Body of pancreas (tissue), 4 donors: ENCODE data around the gene CHCHD6. TPM values are rescaled to one million over a fixed set of nuclear protein-coding genes. Genes with fewer than 3 reads are reported as not detected.

Experiments
- ATAC-seq: fragments of 150-250 bp; one replicate; pipeline ENCODE4 v1.9.1; 2016
- DNase-seq, 4 donors: peaks; one replicate each; pipeline ENCODE4 v3.0.0-alpha.2; 2019
- H3K27ac ChIP-seq, 4 donors: fragments of 200-600 bp; sonication (generic); 1 replicate in 3 of 4; 2 replicates in 1 of 4; pipeline versions ENCODE4 v1.5.1 to v1.6.1; 2016 to 2019; ENCODE audit warnings: mild to moderate bottlenecking in 1 of 4, mixed read lengths in 1 of 4, moderate library complexity in 1 of 4
- H3K27me3 ChIP-seq, 2 donors: fragments of 200-600 bp; sonication (generic); one replicate each; pipeline ENCODE4 v1.6.0; 2016; ENCODE audit warnings: mild to moderate bottlenecking in 1 of 2
- H3K36me3 ChIP-seq, 2 donors: fragments of 200-600 bp; sonication (generic); replicated peaks in 1 of 2; 2 replicates each; pipeline ENCODE4 v1.5.1; 2016; ENCODE audit warnings: low read depth in 2 of 2; ENCODE audit not compliant: insufficient read depth in 1 of 2
- H3K4me1 ChIP-seq: fragments of 200-600 bp; sonication (generic); one replicate; pipeline ENCODE4 v1.6.0; 2016
- H3K4me3 ChIP-seq, 2 donors: fragments of 200-600 bp; sonication (generic); 1 replicate in 1 of 2; 2 replicates in 1 of 2; pipeline ENCODE4 v1.5.1; 2016 to 2019
- H3K9me3 ChIP-seq, 3 donors: fragments of 200-600 bp; sonication (generic); 1 replicate in 2 of 3; 2 replicates in 1 of 3; pipeline ENCODE4 v1.5.1; 2016
- POLR2A ChIP-seq, 3 donors: fragments of 450-650 bp; IDR thresholded peaks; one replicate each; pipeline ENCODE4 v1.6.1; 2016; ENCODE audit warnings: antibody characterized with exemption in 3 of 3, mild to moderate bottlenecking in 2 of 3
- WGBS, 2 donors: methylation state at CpG; one replicate each; pipeline ENCODE4 v1.1.5; 2017; 5-methylcytosine and 5-hydroxymethylcytosine counted together
- intact Hi-C: fragments of 100-400 bp; cut with DNase I; formaldehyde crosslinking; loops from one replicate; pipeline ENCODE4 v1.15.1; 2023
- total RNA-seq, 2 donors: library from RNA; depleted of rRNA; stranded (reverse); fragments of >200 nt; gene quantifications; one replicate each; pipeline ENCODE4 v1.1.0, GENCODE V29; 2016
- TF ChIP-seq, protein P1 (sequence below), 7 experiments: fragments of 450-650 bp in 4 of 7; fragments of 200-600 bp in 3 of 7; sonication (generic) in 3 of 7; IDR thresholded peaks; one replicate each; pipeline ENCODE4 v1.5.1; 2016 to 2019; ENCODE audit warnings: antibody characterized with exemption in 7 of 7

The CHCHD6 gene
- total RNA-seq, 2 donors from 2014 or later: 0.66 to 10.9 TPM

DNA sequence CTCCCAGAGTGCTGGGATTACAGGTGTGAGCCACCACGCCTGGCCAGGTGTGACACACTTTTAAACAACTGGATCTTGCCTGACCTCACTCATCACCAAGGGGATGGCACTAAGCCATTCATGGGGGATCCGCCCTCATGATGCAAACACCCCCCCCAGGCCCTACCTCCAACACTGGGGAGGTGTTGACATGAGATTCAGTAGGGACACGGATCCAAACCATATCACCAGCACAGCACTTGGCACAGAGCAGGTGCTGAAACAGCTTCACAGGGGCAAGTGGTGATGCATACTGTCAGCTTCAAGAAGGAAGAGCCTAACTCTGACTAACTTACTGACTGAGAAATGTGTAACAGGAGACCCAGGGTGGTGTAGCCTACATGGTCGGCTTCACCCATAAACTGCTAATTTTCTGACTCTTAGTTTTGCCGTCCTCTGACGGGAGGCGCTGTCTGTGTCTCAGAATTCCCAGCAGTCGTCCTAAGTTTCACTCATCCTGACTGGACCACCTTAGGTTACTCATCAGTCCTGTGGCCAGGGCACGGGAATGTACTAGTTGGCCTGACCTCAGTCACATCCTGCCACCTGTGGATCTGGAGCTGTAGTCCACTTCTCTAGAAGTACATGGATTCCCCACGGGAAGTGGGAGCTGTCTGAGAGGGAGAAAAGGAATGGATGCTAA, 197.0 kb downstream of the CHCHD6 start:
- TF ChIP-seq, protein P1, sequence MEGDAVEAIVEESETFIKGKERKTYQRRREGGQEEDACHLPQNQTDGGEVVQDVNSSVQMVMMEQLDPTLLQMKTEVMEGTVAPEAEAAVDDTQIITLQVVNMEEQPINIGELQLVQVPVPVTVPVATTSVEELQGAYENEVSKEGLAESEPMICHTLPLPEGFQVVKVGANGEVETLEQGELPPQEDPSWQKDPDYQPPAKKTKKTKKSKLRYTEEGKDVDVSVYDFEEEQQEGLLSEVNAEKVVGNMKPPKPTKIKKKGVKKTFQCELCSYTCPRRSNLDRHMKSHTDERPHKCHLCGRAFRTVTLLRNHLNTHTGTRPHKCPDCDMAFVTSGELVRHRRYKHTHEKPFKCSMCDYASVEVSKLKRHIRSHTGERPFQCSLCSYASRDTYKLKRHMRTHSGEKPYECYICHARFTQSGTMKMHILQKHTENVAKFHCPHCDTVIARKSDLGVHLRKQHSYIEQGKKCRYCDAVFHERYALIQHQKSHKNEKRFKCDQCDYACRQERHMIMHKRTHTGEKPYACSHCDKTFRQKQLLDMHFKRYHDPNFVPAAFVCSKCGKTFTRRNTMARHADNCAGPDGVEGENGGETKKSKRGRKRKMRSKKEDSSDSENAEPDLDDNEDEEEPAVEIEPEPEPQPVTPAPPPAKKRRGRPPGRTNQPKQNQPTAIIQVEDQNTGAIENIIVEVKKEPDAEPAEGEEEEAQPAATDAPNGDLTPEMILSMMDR (IDR thresholded peaks at IDR 0.05): no peak
- TF ChIP-seq POLR2A (IDR thresholded peaks at IDR 0.05): no peak
- WGBS, 2 donors: 90 to 92% methylated on average over 8 to 10 of the region's 10 CpGs
- Histone ChIP-seq H3K4me3 (no peak overlapping the region), H3K4me1 (peaks cover 16% of the 10 kb centered on the region), H3K27me3 (no peaks in the 10 kb centered on the region), H3K9me3 (no peaks in the 10 kb centered on the region), H3K27ac (no peak overlapping the region), H3K36me3 (no peaks in the 10 kb centered on the region)
- intact Hi-C loops: no loop called here
- no peak for DNase-seq
- ATAC-seq: no peak

DNA sequence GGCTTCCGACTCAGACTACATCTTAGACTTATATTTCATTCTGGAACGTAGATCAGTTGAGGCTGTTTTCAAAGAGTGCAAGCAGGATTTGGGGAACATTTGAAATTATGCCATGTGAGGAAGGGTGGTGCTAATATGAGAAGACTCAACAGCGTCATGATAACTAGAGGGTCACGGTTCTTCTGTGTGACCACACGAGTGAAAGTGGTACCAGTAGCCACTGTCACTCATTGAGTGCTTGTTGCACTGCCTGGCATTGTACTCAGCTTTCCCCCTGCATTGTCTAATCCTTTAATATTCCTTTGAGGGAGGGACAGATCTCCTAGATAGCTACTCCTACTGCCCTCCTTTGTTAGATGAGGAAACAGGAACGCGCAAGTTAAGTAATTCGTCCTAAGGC, 197.6 kb downstream of the CHCHD6 start:
- 95 to 96% methylated on average over 8 of the region's 8 CpGs for WGBS, 2 donors
- DNase-seq: no peak
- H3K4me1 ChIP-seq: peaks cover 10% of the 10 kb centered on the region
- no peaks in the 10 kb centered on the region for H3K36me3 ChIP-seq
- no peak overlapping the region for H3K27ac ChIP-seq
- no peaks in the 10 kb centered on the region for H3K27me3 ChIP-seq
- ATAC-seq: no peak
- no peak for TF ChIP-seq POLR2A (IDR thresholded peaks at IDR 0.05)
- TF ChIP-seq, protein P1 (IDR thresholded peaks at IDR 0.05): no peak
- no peak overlapping the region for H3K4me3 ChIP-seq
- intact Hi-C loops: no loop called here
- H3K9me3 ChIP-seq: no peaks in the 10 kb centered on the region

DNA sequence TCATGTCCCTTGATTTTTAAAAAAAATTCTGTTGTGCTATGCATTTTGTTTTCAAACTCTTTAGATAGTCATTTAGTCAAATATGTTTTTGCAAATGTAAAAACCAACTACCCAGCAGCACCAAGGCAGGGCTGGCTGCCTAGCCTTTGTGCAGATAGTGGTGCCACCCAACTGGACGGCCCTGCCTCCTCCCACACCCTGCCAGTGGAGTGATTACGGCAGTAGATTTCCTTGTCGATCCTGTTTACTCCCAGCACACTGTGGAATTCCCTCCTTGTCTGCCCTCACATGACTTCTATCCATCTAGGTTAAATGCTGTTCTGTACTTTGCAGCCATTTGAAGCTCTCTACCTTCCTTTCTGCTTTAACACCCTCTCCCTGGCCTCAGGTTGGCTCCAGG, 199.5 kb downstream of the CHCHD6 start:
- ATAC-seq (no peak), DNase-seq (no peak)
- intact Hi-C loops: no loop called here
- TF ChIP-seq, protein P1 (IDR thresholded peaks at IDR 0.05): no peak
- no peak for TF ChIP-seq POLR2A (IDR thresholded peaks at IDR 0.05)
- Histone ChIP-seq H3K9me3 (no peaks in the 10 kb centered on the region), H3K36me3 (no peaks in the 10 kb centered on the region), H3K4me1 (no peaks in the 10 kb centered on the region), H3K27ac (no peak overlapping the region), H3K4me3 (no peak overlapping the region), H3K27me3 (no peaks in the 10 kb centered on the region)
- 25 to 26% methylated on average over 3 of the region's 3 CpGs for WGBS, 2 donors

DNA sequence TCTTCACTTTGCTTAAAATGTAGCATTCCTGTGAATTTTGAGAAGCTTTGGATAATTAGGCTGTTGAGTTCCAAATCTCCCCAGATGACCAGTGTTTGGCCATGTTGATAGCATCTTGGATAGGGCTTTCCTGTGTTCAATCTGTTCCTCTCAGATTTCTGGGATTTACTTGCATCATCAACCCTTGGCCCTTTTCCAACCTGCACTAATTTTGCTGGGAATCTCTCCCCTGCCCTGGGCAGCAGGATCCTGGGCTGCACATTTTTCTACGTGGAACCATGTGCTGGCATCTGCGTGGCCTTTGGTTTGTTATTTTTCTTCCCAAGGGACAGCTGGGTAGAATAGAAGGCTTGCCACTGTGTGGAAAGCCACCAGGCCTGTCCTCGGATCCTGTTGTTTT, 203.5 kb downstream of the CHCHD6 start:
- Histone ChIP-seq H3K36me3 (no peaks in the 10 kb centered on the region), H3K27me3 (no peaks in the 10 kb centered on the region), H3K9me3 (no peaks in the 10 kb centered on the region), H3K4me3 (no peak overlapping the region), H3K27ac (no peak overlapping the region), H3K4me1 (no peaks in the 10 kb centered on the region)
- 96 to 97% methylated on average over 3 of the region's 3 CpGs for WGBS, 2 donors
- ATAC-seq: no peak
- no peak for TF ChIP-seq POLR2A (IDR thresholded peaks at IDR 0.05)
- TF ChIP-seq, protein P1 (IDR thresholded peaks at IDR 0.05): no peak
- no peak for DNase-seq
- intact Hi-C loops: no loop called here

DNA sequence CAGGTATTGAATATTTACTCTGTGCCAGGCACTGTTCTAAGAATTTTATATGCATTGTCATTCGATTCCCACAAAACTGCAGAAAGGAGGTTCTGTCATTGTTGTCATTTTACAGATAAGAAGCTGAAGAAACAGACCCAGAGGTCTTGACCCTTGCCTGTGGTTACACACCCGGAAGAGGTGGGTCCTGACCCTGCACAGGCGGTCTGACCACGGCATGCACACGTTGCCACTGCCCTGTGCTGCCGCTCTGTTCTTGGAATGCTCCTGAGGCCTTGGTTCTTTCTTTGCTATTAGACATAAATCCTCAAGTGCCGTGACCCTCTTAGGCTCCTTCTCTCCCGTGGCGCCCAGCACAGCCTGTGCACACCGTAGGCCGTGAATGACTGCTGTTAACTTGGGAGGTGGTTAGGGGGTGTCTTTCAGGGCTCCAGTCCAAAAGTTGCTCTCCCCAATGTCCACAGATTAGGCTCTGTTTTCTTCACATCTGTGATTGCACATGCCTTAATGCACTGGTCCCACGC, 204.8 kb downstream of the CHCHD6 start:
- Histone ChIP-seq H3K36me3 (no peaks in the 10 kb centered on the region), H3K4me1 (no peaks in the 10 kb centered on the region), H3K4me3 (no peak overlapping the region), H3K9me3 (no peaks in the 10 kb centered on the region), H3K27me3 (no peaks in the 10 kb centered on the region), H3K27ac (no peak overlapping the region)
- TF ChIP-seq POLR2A (IDR thresholded peaks at IDR 0.05): no peak
- TF ChIP-seq, protein P1 (IDR thresholded peaks at IDR 0.05): no peak
- WGBS, 2 donors: 72 to 94% methylated on average over 12 of the region's 12 CpGs
- intact Hi-C loops: no loop called here
- ATAC-seq: no peak
- DNase-seq: no peak
